Heart left ventricle (tissue), 13 donors: ENCODE results near the gene FSTL4.

ENCODE experiments used
- CTCF ChIP-seq, 12 donors: fragments of 200-600 bp; sonication (generic) in 4 of 12; IDR thresholded peaks; one replicate each; pipeline versions ENCODE4 v1.5.0 to v1.8.0; 2018 to 2022; ENCODE audit warnings: antibody characterized with exemption in 12 of 12, mild to moderate bottlenecking in 5 of 12
- POLR2A ChIP-seq, 2 donors: fragments of 450-650 bp; IDR thresholded peaks; one replicate each; pipeline ENCODE4 v1.6.1; 2017; ENCODE audit warnings: antibody characterized with exemption in 2 of 2, mild to moderate bottlenecking in 2 of 2, moderate library complexity in 2 of 2
- donor health status: ischemic (EF 13 %, LVEDD 7.1; RV severe dilation, severe dysfunction).
- donor health status: DM: no; HTN: yes; CAD: no.
- donor health status: DM: no; HTN: no; CAD: no.
- donor health status: ischemic (EF 25% LVEDD 6.9; RV normal size, moderate dysfunction).
- donor health status: ischemic (EF 25% LVEDD 5.7; RV mildly dilated, moderate dysfunction).
- donor health status: ischemic (EF 35%, LVEDD 5.7; RV mildly dilated, moderate dysfunction).
- donor health status: nonischemic (EF 11% LVEDD 7.7; RV severe dilation, severe dysfunction).
- donor health status: DM: yes; HTN: yes; CAD: no.
- donor health status: PGD.
- donor health status: ischemic (EF 29% LVEDD 5.4; RV normal size, mild dysfunction).
- donor health status: nonischemic (EF 23%, LVEDD 6.1; RV moderate dilation, normal function).

DNA sequence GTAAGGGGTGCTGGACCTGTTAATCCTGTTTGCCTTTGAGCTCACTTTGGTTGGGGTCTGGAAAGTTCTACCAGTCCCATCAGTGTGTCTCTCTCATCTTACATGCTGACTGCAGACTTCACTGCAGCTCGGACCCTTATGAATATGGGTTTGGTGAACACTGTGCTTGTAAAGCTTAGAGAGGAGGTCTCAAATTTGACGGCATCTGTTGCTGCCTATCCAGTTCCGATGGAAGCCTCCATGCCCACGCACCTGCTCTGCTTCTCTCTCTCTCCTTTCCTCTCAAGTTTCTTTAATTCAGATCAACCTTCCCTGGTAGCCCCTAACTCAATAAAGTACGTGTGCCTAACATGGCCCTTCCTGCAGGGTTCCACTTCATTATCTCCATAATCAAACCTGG, 342.6 kb downstream of the FSTL4 start:
- TF ChIP-seq CTCF (IDR thresholded peaks at IDR 0.05) (no peak), POLR2A (IDR thresholded peaks at IDR 0.05) (no peak)
